ENCODE measurements around the gene PIGZ. TPM values are rescaled to one million over a fixed set of nuclear protein-coding genes. Genes with fewer than 3 reads are reported as not detected.

PIGZ gene
- polyA plus RNA-seq, 1 experiment: 7.0 TPM

GRCh38 chr3:196990601-196991007 lies 22.0 kb upstream of the PIGZ start:
- TF ChIP-seq CTCF (IDR thresholded peaks at IDR 0.05; ENCODE audit: insufficient read depth, low read depth, low read length): no peak
- H3K27me3 ChIP-seq (ENCODE audit: control insufficient read depth, insufficient read depth, low read length): peaks cover 5% of the 10 kb centered on the region
- no peaks in the 10 kb centered on the region for H3K36me3 ChIP-seq (ENCODE audit: control insufficient read depth, insufficient read depth, low read length)
- ChIA-PET POLR2A (no interaction called here), CTCF (interaction anchor here (2.8 kb wide), 1 partner anchor 12 kb away, joined by 15 read pairs; no protein-coding TSS in a partner anchor)
- no peak for DNase-seq (ENCODE audit: low read depth)
- H3K4me3 ChIP-seq (ENCODE audit: low read depth, low read length): no peak overlapping the region

DNA sequence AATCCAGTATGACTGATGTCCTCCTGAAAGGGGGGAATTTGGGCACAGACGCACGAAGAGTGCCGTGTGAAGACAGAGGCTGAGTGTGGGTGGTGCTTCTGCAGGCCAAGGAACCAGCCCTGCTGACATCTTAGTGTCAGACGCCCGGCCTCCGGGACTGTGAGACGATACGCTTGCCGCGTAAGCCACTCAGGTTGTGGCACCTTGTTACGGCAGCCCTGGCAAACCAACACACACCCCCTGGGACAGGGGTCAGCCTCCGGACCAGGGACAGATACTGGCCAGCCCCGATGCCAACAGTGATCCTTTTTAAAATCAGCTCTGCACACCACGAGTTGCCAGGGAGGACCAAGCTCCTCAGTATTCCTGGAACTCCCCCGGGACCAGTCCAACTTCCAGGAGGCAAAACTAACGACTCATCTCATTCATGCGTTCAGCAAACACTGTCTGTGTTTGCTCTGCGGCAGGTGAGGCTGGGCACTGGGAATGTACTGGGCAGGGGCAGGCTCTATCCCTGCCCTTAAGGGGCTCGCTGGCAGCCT lies 21.2 kb upstream of the PIGZ start:
- H3K36me3 ChIP-seq (ENCODE audit: control insufficient read depth, insufficient read depth, low read length): no peaks in the 10 kb centered on the region
- peaks cover 9% of the 10 kb centered on the region for H3K27me3 ChIP-seq (ENCODE audit: control insufficient read depth, insufficient read depth, low read length)
- no peak for DNase-seq (ENCODE audit: low read depth)
- no peak for TF ChIP-seq CTCF (IDR thresholded peaks at IDR 0.05; ENCODE audit: insufficient read depth, low read depth, low read length)
- ChIA-PET POLR2A (no interaction called here), CTCF (no interaction called here)
- H3K4me3 ChIP-seq (ENCODE audit: low read depth, low read length): no peak overlapping the region

- DNase-seq (ENCODE audit: low read depth): no peak
- ChIA-PET CTCF (no interaction called here), POLR2A (no interaction called here)
- H3K36me3 ChIP-seq (ENCODE audit: control insufficient read depth, insufficient read depth, low read length): no peaks in the 10 kb centered on the region
- H3K27me3 ChIP-seq (ENCODE audit: control insufficient read depth, insufficient read depth, low read length): peaks cover 9% of the 10 kb centered on the region
- TF ChIP-seq CTCF (IDR thresholded peaks at IDR 0.05; ENCODE audit: insufficient read depth, low read depth, low read length): 0 out of 2 replicates have a peak, but pooled peaks have one; percentile 12
- H3K4me3 ChIP-seq (ENCODE audit: low read depth, low read length): no peak overlapping the region
Observed at GRCh38 chr3:196988241-196989029, 19.8 kb upstream of the PIGZ start.

DNA sequence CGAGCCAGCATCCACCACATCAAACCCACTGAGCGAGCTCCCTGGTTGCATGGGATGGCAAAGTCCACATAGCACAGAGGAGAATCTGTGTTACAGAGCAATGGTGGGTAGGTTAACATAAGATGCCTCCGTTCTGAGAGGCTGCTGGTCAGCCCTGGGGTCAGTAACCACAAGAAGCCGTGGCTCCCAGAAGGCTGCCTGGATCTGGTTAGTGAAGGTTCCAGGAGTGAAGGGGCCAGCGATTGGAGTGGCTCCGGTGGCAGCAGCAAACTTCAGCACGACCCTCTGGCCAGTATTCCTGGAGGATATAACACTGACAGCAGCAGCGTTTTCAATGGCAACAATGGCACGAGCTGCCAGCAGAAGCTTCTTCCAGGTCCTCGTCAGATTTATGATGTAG lies 18.4 kb upstream of the PIGZ start:
- no peak for DNase-seq (ENCODE audit: low read depth)
- Histone ChIP-seq H3K36me3 (ENCODE audit: control insufficient read depth, insufficient read depth, low read length) (no peaks in the 10 kb centered on the region), H3K4me3 (ENCODE audit: low read depth, low read length) (no peak overlapping the region), H3K27me3 (ENCODE audit: control insufficient read depth, insufficient read depth, low read length) (peaks cover 9% of the 10 kb centered on the region)
- ChIA-PET CTCF (interaction anchor here (0.6 to 1.3 kb wide), 3 partner anchors 10 to 15 kb away, joined by 3 read pairs; no protein-coding TSS in a partner anchor), POLR2A (no interaction called here)
- no peak for TF ChIP-seq CTCF (IDR thresholded peaks at IDR 0.05; ENCODE audit: insufficient read depth, low read depth, low read length)

DNA sequence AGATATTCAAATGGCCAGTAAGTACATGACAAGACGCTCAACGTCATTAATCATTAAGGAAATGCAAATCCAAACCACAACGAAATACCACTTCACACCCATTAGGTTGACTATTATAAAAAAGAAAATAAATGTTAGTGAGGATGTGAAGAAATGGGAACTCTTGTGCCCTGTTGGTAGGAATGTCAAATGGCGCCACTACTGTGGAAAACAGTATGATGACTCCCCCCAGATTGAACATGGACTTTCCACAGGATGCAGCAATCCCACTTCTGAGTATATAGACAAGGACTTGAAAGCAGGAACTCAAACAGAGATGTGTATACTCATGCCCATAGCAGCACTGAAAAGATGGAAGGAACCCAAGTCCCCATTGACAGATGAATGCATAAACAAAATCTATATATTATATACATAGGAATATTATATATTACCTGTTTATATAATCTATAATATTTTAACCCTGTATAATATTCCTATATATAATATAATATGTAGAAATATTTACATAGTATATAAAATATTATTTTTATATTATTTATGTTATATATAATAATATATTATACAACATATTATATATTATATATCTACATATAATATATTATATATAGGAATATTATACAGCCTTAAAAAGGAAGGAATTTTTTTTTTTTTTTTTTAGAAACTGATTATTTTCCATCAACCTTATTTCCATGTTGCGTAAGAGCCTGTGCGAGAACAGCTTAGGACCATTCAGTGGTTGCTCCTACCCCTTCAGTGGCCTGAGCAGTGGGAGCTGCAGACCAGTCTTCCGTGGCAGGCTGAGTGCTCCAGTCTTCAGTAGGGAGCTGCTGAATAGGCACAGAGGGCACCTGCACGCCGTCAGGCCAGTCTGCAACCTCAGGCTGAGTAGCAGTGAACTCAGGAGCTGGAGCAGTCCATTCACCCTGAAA lies 17.6 kb upstream of the PIGZ start:
- Histone ChIP-seq H3K36me3 (ENCODE audit: control insufficient read depth, insufficient read depth, low read length) (no peaks in the 10 kb centered on the region), H3K27me3 (ENCODE audit: control insufficient read depth, insufficient read depth, low read length) (peaks cover 9% of the 10 kb centered on the region), H3K4me3 (ENCODE audit: low read depth, low read length) (no peak overlapping the region)
- TF ChIP-seq CTCF (IDR thresholded peaks at IDR 0.05; ENCODE audit: insufficient read depth, low read depth, low read length): 0 out of 2 replicates have a peak, but pooled peaks have one; percentile 9
- ChIA-PET POLR2A (no interaction called here), CTCF (interaction anchor here (1.1 to 1.3 kb wide), 2 partner anchors 14 to 16 kb away, joined by 3 read pairs; no protein-coding TSS in a partner anchor)
- DNase-seq (ENCODE audit: low read depth): no peak

Measured in BJ (cell line).